Bronchial epithelial cell (primary cell): ENCODE measurements around the gene ZBTB9. TPM values are rescaled to one million over a fixed set of nuclear protein-coding genes. Genes with fewer than 3 reads are reported as not detected.
A peak's percentile ranks its signal among the peaks of the same experiment; 100 is the strongest.

Experiments
- DNase-seq: peaks from one replicate; pipeline ENCODE4 v3.0.0-alpha.2; 2010; ENCODE audit warnings: low read depth
- FAIRE-seq: peaks from 2 replicates; lab custom pipeline; 2011; peaks lifted over from hg19 to GRCh38; lab: Jason Lieb, UNC
- H3K27me3 ChIP-seq: 2 replicates; pipeline ENCODE4 v1.5.1; 2011; ENCODE audit warnings: low read length; ENCODE audit not compliant: control insufficient read depth, insufficient read depth
- H3K36me3 ChIP-seq: 2 replicates; pipeline ENCODE4 v1.5.1; 2011; ENCODE audit warnings: low read length; ENCODE audit not compliant: control insufficient read depth, insufficient read depth
- H3K4me3 ChIP-seq: 2 replicates; pipeline ENCODE4 v1.5.1; 2011; ENCODE audit warnings: mild to moderate bottlenecking, low read depth, low read length, control low read depth
- total RNA-seq: library from RNA; depleted of rRNA; stranded (reverse); fragments of >200 nt; gene quantifications from 2 replicates; pipeline ENCODE4 v1.2.1, GENCODE V29; 2014
- TF ChIP-seq, protein P1 (sequence below): IDR thresholded peaks from 2 replicates; pipeline ENCODE4 v1.5.1; 2011; ENCODE audit warnings: mild to moderate bottlenecking, moderate library complexity, low read length, control low read depth, inconsistent platforms; ENCODE audit not compliant: insufficient read depth, severe bottlenecking

Gene ZBTB9
- total RNA-seq, 1 donor from 2014 or later = 6.3 TPM

- Histone ChIP-seq H3K4me3 (no peak overlapping the region), H3K27me3 (no peaks in the 10 kb centered on the region), H3K36me3 (peaks cover 5% of the 10 kb centered on the region)
- FAIRE-seq (no peak), DNase-seq (no peak)
- TF ChIP-seq, protein P1, sequence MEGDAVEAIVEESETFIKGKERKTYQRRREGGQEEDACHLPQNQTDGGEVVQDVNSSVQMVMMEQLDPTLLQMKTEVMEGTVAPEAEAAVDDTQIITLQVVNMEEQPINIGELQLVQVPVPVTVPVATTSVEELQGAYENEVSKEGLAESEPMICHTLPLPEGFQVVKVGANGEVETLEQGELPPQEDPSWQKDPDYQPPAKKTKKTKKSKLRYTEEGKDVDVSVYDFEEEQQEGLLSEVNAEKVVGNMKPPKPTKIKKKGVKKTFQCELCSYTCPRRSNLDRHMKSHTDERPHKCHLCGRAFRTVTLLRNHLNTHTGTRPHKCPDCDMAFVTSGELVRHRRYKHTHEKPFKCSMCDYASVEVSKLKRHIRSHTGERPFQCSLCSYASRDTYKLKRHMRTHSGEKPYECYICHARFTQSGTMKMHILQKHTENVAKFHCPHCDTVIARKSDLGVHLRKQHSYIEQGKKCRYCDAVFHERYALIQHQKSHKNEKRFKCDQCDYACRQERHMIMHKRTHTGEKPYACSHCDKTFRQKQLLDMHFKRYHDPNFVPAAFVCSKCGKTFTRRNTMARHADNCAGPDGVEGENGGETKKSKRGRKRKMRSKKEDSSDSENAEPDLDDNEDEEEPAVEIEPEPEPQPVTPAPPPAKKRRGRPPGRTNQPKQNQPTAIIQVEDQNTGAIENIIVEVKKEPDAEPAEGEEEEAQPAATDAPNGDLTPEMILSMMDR = peak; percentile 45
Measured at GRCh38 chr6:33414592-33415271, 39.6 kb upstream of the ZBTB9 start.

- H3K4me3 ChIP-seq = no peak overlapping the region
- TF ChIP-seq, protein P1 = no peak
- no peak for FAIRE-seq
- DNase-seq = no peak
- H3K27me3 ChIP-seq = no peaks in the 10 kb centered on the region
- H3K36me3 ChIP-seq = peaks cover 5% of the 10 kb centered on the region
Measured at GRCh38 chr6:33415831-33416230, 38.5 kb upstream of the ZBTB9 start.

GRCh38 chr6:33416386-33417127, 37.8 kb upstream of the ZBTB9 start:
- H3K36me3 ChIP-seq = peaks cover 5% of the 10 kb centered on the region
- TF ChIP-seq, protein P1 = no peak
- DNase-seq (no peak), FAIRE-seq (no peak)
- no peaks in the 10 kb centered on the region for H3K27me3 ChIP-seq
- H3K4me3 ChIP-seq = peak overlapping the region; percentile 69

DNA sequence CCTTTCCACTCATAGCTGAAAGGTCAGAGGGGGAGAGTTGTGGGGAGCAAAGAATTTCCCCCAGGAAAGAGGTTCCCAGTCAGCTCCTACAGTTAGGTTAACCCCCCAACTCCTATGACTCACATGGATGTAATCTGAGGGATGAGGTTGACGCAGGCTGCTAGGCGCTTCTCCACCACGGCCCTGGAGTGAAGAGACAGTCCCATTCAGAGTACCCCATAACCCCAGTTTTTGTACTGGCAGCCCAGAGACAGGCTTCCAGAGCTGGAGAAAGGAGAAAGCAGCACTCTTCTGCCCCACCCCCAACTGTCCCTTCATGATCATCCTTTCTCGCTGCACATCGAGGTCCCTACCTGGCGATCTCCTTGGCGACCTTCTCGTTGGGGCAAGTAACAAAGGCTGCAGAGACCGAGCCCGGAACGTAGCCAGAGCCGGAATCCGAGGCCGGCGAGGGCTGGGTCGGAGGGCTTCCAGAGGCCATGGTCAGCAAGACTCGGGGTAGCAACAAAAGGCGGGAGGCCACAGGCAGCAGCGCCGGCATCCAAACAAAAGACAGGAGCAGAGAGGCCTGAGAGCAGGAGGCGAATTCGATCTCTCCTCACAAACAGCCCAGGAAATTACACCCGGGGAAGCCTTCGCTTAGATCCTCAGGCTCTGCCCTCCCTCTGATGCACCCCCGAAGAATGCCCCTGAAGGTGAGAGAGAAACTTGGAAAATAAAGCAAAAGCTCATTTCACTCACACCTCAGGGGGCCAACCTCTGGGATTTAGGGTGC, 37.1 kb upstream of the ZBTB9 start:
- FAIRE-seq = no peak
- Histone ChIP-seq H3K4me3 (peak overlapping the region; percentile 69), H3K27me3 (no peaks in the 10 kb centered on the region), H3K36me3 (peaks cover 5% of the 10 kb centered on the region)
- peak; percentile 79 for DNase-seq
- TF ChIP-seq, protein P1 = no peak

- peak within 1 kb of the TSS; percentile 69 for H3K4me3 ChIP-seq
- DNase-seq (peak; percentile 99), FAIRE-seq (peak; percentile 94)
- TF ChIP-seq, protein P1 = peak; percentile 37
- H3K36me3 ChIP-seq = peaks cover 5% of the 10 kb centered on the region
- no peaks in the 10 kb centered on the region for H3K27me3 ChIP-seq
Measured at GRCh38 chr6:33417903-33418689, 36.3 kb upstream of the ZBTB9 start, which contains the start of gene CUTA. Gene CUTA, minus strand, starts transcription at chr6:33418107. Its CDS starts 107 bp downstream, at chr6:33418000.
